ENCODE results near the gene ZNF692.

The ZNF692 gene

GRCh38 chr1:248862695-248862997, 3.8 kb upstream of the ZNF692 start:
- H3K4me1 ChIP-seq, result peaks cover 5% of the 10 kb centered on the region
- H3K9me3 ChIP-seq, result no peaks in the 10 kb centered on the region
- no peaks in the 10 kb centered on the region for H3K36me3 ChIP-seq (replicated peaks)
- no peaks in the 10 kb centered on the region; the same call in 1 of the 2 replicates for H3K27me3 ChIP-seq (ENCODE audit: low read depth)
- no peak overlapping the region for H3K4me3 ChIP-seq
- no peak for DNase-seq (ENCODE audit: low spot score in 2 of 2)
- in situ Hi-C loops (cut with MboI; ENCODE audit: low sequenced_read_pairs), result no loop called here

GRCh38 chr1:248861616-248862015, 2.7 kb upstream of the ZNF692 start:
- H3K4me1 ChIP-seq, result peaks cover 14% of the 10 kb centered on the region
- in situ Hi-C loops (cut with MboI; ENCODE audit: low sequenced_read_pairs), result no loop called here

GRCh38 chr1:248860007-248860406, 1.1 kb upstream of the ZNF692 start:
- DNase-seq (ENCODE audit: low spot score in 2 of 2), result no peak
- Histone ChIP-seq H3K27me3 (ENCODE audit: low read depth) (no peaks in the 10 kb centered on the region; the same call in 1 of the 2 replicates), H3K4me3 (no peak overlapping the region), H3K9me3 (no peaks in the 10 kb centered on the region), H3K4me1 (peaks cover 14% of the 10 kb centered on the region), H3K36me3 (replicated peaks) (peaks cover 14% of the 10 kb centered on the region)
- in situ Hi-C loops (cut with MboI; ENCODE audit: low sequenced_read_pairs), result no loop called here

More at GRCh38 chr1:248861616-248862015, 2.7 kb upstream of the ZNF692 start:
- Histone ChIP-seq H3K4me3 (no peak overlapping the region), H3K9me3 (no peaks in the 10 kb centered on the region), H3K36me3 (replicated peaks) (no peaks in the 10 kb centered on the region), H3K27me3 (ENCODE audit: low read depth) (no peaks in the 10 kb centered on the region; the same call in 1 of the 2 replicates)
- no peak for DNase-seq (ENCODE audit: low spot score in 2 of 2)

GRCh38 chr1:248858096-248858890, 592 bp downstream of the ZNF692 start:
- Histone ChIP-seq H3K36me3 (replicated peaks) (peaks cover 32% of the 10 kb centered on the region), H3K4me1 (peaks cover 14% of the 10 kb centered on the region), H3K9me3 (no peaks in the 10 kb centered on the region), H3K27me3 (ENCODE audit: low read depth) (no peaks in the 10 kb centered on the region; the same call in 1 of the 2 replicates), H3K4me3 (peak overlapping the region; percentile 47)
- in situ Hi-C loops (cut with MboI; ENCODE audit: low sequenced_read_pairs), result no loop called here
- peak; percentile 38 to 76 for DNase-seq (ENCODE audit: low spot score in 2 of 2)

GRCh38 chr1:248857749-248858095, 1.2 kb downstream of the ZNF692 start:
- Histone ChIP-seq H3K27me3 (ENCODE audit: low read depth) (no peaks in the 10 kb centered on the region; the same call in 1 of the 2 replicates), H3K9me3 (no peaks in the 10 kb centered on the region), H3K4me1 (peaks cover 14% of the 10 kb centered on the region), H3K4me3 (peak overlapping the region; percentile 47), H3K36me3 (replicated peaks) (peaks cover 37% of the 10 kb centered on the region)
- DNase-seq (ENCODE audit: low spot score in 2 of 2), result no peak
- in situ Hi-C loops (cut with MboI; ENCODE audit: low sequenced_read_pairs), result no loop called here

DNA sequence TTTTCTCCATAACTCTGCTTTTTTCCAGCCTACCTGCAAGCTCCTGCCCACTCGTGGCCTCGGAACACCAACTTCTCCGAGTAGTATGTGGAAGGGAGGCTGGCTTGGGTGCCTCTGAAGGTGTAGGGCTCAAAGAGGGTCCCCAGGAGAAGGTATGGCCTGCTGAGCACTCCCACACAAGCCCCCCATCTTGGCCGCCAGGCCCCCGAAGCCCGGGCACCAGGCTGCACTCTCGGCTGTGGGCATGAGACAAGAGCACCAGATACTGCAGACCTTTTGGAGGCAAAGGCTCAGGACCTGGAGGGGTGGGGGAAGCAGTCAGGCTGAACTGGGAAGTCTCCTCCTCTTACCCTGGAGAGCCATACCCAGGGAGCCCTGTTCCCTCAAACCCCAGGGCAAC, 1.7 kb downstream of the ZNF692 start:
- no peak for DNase-seq (ENCODE audit: low spot score in 2 of 2)
- Histone ChIP-seq H3K4me1 (peaks cover 14% of the 10 kb centered on the region), H3K4me3 (peak overlapping the region; percentile 47), H3K36me3 (replicated peaks) (peaks cover 42% of the 10 kb centered on the region), H3K9me3 (no peaks in the 10 kb centered on the region), H3K27me3 (ENCODE audit: low read depth) (no peaks in the 10 kb centered on the region; the same call in 1 of the 2 replicates)
- in situ Hi-C loops (cut with MboI; ENCODE audit: low sequenced_read_pairs), result no loop called here

DNA sequence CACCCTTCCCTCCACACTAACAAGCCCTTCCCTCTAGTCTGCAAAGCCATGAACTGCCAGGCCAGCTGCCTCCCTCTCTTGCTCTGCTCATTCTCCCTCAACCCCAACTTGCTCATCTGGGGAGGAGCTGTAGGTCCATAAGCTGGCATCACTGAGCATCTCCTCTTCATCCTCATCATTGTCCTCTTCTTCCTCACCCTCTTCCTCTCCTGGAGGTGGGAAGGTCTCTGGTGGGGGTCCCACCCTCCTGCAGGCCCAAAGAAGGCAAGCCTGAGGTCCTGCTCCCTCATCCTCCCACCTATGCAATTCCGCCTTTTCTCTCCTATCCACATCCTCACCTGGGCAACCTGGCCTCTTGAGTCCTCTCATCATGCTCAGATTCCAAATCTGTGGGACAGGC, 2.7 kb downstream of the ZNF692 start:
- Histone ChIP-seq H3K27me3 (ENCODE audit: low read depth) (no peaks in the 10 kb centered on the region), H3K4me1 (peaks cover 14% of the 10 kb centered on the region), H3K9me3 (no peaks in the 10 kb centered on the region), H3K4me3 (no peak overlapping the region), H3K36me3 (replicated peaks) (peaks cover 51% of the 10 kb centered on the region)
- DNase-seq (ENCODE audit: low spot score in 2 of 2), result no peak
- in situ Hi-C loops (cut with MboI; ENCODE audit: low sequenced_read_pairs), result no loop called here

- Histone ChIP-seq H3K36me3 (replicated peaks) (peaks cover 54% of the 10 kb centered on the region), H3K9me3 (no peaks in the 10 kb centered on the region), H3K4me3 (no peak overlapping the region), H3K27me3 (ENCODE audit: low read depth) (no peaks in the 10 kb centered on the region), H3K4me1 (peaks cover 14% of the 10 kb centered on the region)
- DNase-seq (ENCODE audit: low spot score in 2 of 2), result no peak
- in situ Hi-C loops (cut with MboI; ENCODE audit: low sequenced_read_pairs), result no loop called here
These were observed 3.3 kb downstream of the ZNF692 start for GRCh38 chr1:248855580-248855979.

DNA sequence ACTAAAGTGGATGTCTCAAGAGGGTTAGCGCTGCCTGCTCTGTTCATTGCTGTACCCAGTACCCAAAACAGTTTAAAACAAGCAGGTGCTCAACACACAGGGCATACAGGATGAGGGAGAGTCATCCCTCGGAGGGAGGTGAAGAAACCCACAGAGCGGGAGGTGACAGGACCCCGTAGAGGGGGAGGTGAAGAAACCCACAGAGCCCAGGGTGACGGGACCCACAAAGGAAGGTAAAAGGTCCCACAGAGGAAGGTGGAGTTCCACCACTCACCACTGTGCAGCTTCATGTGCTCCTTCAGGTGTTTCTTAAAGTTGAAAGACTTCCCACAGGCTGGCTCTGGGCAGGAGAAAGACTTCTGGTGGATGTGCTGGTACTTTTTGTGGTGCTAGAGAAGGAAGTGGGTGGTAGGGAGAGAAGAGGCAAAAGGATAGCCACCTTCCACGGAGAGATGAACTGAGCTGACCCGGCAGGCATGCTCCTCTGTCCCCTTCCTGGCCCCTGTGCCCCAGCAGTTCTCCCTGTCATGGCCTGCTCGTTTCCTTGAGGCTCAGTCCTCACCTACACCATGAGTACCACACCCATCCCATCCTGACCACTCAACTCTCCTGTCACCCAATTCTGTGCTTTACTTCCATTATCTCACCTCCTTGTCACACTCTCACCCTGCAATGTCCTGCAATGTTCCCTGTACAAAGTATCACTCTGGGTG, 5.1 kb downstream of the ZNF692 start:
- no peak for DNase-seq (ENCODE audit: low spot score in 2 of 2)
- in situ Hi-C loops (cut with MboI; ENCODE audit: low sequenced_read_pairs), result no loop called here
- Histone ChIP-seq H3K9me3 (no peaks in the 10 kb centered on the region), H3K4me1 (peaks cover 14% of the 10 kb centered on the region), H3K4me3 (no peak overlapping the region), H3K27me3 (ENCODE audit: low read depth) (no peaks in the 10 kb centered on the region), H3K36me3 (replicated peaks) (peaks cover 71% of the 10 kb centered on the region)

- Histone ChIP-seq H3K36me3 (replicated peaks) (peaks cover 81% of the 10 kb centered on the region), H3K27me3 (ENCODE audit: low read depth) (no peaks in the 10 kb centered on the region), H3K9me3 (no peaks in the 10 kb centered on the region), H3K4me1 (peaks cover 10% of the 10 kb centered on the region; the same call in 1 of the 2 replicates), H3K4me3 (no peak overlapping the region)
- no peak for DNase-seq (ENCODE audit: low spot score in 2 of 2)
- in situ Hi-C loops (cut with MboI; ENCODE audit: low sequenced_read_pairs), result no loop called here
These were observed 6.1 kb downstream of the ZNF692 start for GRCh38 chr1:248852481-248853405.

- Histone ChIP-seq H3K36me3 (replicated peaks) (peaks cover 88% of the 10 kb centered on the region), H3K9me3 (no peaks in the 10 kb centered on the region), H3K27me3 (ENCODE audit: low read depth) (no peaks in the 10 kb centered on the region), H3K4me1 (no peaks in the 10 kb centered on the region), H3K4me3 (no peak overlapping the region)
- DNase-seq (ENCODE audit: low spot score in 2 of 2), result no peak
- in situ Hi-C loops (cut with MboI; ENCODE audit: low sequenced_read_pairs), result no loop called here
These were observed 7.5 kb downstream of the ZNF692 start for GRCh38 chr1:248851390-248851789.

- H3K4me3 ChIP-seq, result no peak overlapping the region
- no peaks in the 10 kb centered on the region for H3K9me3 ChIP-seq
- in situ Hi-C loops (cut with MboI; ENCODE audit: low sequenced_read_pairs), result no loop called here
- no peak for DNase-seq (ENCODE audit: low spot score in 2 of 2)
- H3K4me1 ChIP-seq, result no peaks in the 10 kb centered on the region
- H3K36me3 ChIP-seq (replicated peaks), result peaks cover 89% of the 10 kb centered on the region
- H3K27me3 ChIP-seq (ENCODE audit: low read depth), result no peaks in the 10 kb centered on the region
These were observed 8.2 kb downstream of the ZNF692 start for GRCh38 chr1:248850536-248851251.

GRCh38 chr1:248850124-248850523, 8.8 kb downstream of the ZNF692 start:
- no peak for DNase-seq (ENCODE audit: low spot score in 2 of 2)
- no peaks in the 10 kb centered on the region for H3K4me1 ChIP-seq
- H3K27me3 ChIP-seq (ENCODE audit: low read depth), result no peaks in the 10 kb centered on the region
- in situ Hi-C loops (cut with MboI; ENCODE audit: low sequenced_read_pairs), result no loop called here
- no peak overlapping the region for H3K4me3 ChIP-seq
- no peaks in the 10 kb centered on the region for H3K9me3 ChIP-seq
- peaks cover 85% of the 10 kb centered on the region for H3K36me3 ChIP-seq (replicated peaks)
